NOMO-1 (cell line): ENCODE data around the gene ZNF362.

Experiments used
- DNase-seq, 2 experiments: peaks; one replicate each; lab custom pipeline; 2025; ENCODE audit not compliant: unreplicated experiment in 2 of 2; lab: John Stamatoyannopoulos, UW

The ZNF362 gene

DNA sequence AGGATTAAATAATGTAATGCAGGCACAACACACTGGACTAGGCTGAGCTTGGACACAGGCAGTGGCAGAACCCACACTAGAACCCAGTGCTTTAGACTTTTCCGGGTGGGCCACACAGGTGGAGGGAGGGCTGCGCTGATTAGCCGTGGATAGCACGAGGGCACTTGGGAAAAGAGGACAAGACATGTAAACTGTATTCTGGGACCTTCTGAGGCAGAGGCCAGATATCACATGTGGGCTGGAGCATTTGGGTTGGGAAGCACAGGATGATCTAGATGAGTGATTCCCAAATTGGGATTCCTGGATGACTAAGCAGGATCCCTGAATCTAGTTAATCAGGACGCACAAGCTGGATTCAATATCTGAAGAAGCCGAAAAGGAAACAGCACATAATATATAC is 84.9 kb downstream of the ZNF362 start:
- DNase-seq, result no peak

DNA sequence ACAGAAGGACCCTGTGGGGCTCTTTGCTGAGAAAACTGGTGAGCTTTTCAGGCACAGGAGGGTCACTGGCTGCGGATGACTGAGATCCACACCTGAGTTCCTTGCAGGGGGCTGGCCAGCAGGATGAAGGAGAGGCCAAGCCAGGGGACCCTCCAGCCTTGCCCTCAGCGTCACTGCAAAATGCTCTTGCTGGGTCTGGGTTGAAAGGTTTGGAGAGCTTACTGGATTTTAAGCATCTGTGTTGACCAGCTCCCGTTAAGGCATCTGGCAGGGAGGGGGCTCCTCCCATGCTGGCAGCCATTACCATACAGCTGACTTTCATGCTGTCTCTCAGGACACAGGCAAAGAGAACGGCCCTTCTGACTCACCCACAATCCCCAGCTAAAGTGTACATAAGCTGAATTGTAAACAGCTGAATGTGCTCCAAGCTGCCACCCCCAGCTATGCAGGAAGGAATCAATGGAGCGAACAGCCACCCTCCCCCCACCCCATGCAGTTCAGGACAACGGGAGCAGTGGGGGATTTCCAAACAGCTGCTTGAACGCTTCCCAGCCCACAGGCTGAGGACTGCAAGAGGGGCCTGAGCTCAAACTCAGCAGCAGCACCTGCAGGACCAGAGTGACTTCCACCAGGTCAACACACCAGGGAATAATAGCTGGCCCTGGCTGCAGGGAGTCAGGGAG is 85.9 kb downstream of the ZNF362 start:
- DNase-seq, result no peak

DNA sequence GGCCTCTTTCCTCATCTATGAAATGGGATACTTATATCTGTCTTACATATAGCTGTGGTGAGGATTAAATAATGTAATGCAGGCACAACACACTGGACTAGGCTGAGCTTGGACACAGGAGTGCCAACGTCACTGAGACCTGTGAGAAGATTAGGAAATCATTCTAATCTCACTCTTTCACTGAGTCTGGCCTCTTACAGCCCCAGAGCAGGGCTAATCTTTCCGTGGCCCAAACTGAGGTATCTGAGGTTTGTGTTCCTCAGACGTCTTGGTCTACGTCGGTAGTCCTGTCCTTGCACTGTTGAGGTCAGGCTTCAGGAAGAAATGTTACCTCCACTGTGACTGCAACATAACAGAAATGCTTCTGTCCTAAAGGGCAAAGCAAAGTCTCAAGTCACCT is 87.2 kb downstream of the ZNF362 start:
- no peak for DNase-seq

DNA sequence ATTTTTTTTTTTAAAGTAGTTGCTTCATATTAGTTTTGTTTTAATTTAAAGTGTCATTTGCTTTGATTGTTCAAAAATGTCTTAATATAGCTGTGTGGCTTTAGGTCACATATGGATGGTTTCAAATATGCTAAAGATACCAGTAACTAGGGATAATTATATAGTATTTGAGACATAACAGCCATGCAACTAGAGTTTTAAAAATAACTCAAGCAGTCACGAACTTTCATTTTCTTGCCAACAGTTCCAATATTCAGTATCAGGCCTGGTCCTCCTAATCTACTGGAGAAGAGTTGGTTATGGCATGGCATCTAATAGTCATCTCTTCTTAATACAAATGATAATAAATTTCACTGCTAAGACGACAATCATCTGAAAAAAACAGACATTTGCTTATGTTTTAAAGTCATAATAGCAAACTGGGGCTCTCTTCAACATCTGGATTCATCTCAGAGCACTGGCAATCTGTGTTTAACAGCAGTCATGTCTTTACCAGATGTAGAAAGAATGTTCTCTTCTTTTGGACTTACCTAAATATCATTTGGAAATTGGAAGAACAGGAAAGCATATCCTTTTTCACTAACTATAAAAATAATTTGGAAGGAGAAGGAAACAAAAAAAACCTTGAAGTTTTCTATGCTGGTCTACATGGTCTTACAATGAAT is 88.7 kb downstream of the ZNF362 start:
- DNase-seq, result no peak

DNA sequence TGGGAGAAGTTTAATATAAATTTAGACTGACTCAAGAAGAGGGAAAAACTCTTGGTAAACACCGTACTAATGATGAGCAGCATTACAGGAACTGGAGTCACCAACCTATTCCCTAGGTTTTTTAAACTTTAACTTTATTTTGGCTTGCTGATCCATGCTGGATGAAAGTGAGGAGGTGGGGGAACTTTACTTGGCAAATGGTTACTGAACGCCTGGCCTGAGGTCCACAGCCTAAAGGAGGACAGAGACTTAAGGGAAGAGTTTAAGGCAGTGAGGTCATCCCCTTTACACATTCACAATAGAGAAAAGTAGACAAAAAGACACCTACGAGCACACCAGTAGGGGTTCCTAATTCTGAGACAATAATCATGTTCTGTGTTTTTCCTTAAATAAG is 90.2 kb downstream of the ZNF362 start:
- DNase-seq, result no peak

DNA sequence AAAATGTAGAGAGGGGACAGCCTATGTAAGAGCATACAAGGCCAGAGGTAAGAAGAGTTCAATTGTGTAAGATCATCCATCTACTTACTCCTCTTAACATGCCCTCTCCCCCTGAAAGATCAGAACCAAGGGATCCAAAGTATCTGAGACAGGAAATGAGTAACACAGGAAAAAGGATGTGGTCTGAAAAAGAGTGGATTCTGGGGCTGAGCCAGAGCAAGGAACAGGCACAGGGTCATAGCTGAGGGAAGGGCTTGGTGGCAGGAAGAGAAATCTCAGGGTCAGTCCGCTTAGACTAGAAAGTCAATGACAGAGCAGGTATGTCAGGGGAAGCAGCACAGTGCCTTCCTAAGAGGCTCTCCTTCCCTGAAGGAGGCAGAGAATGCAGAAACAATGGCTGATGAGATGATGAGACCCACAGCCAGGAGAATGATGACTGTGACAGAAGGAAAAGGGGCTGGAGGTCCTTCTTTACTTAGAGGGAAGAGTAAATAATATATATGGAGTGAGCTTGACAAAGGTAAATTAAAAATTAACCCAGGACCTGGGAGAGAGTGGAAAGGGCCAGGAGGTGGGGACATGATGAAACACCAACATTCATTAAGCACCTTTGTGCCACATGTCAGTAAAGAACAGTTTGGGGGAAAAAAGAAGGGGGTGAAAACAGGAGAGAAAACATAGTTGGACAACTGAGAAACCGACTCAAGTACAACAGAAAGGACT is 90.8 kb downstream of the ZNF362 start:
- DNase-seq, result no peak

DNA sequence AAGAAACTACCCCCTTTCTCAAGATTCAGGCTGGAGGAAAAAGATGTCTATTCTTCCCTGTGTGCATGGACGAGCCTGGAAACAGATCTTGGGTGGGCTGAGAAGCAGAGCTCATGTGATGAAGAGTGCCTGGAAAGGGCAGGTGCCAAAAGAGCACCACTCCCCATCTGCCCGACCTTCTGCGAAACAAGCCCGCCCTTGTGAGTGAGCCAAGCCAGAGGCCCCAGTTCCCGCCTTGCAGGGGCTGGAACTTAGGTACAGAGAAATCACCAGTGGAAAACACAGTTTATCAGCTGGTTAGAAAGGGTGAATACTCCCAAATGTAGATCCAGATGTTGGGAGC is 91.3 kb downstream of the ZNF362 start:
- no peak for DNase-seq

DNA sequence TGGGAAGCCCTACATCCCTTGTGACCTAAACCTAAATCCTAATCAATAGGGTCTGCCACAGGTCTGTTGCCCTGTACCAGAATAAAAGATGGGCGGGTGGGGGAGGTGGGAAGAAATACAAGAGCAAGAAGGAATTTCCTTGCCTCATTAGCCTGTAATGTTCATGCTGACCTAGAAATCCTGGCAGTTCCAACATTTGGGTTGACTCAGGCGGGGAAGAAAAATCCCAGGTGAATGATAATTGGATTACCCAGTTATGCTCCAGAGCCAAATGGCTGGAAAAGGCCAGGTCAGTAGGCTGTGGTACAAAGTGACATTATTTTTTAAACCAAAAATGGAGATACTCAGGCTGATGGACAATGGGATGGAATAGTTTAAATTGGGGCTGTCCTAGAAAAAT is 91.9 kb downstream of the ZNF362 start:
- DNase-seq, result no peak

DNA sequence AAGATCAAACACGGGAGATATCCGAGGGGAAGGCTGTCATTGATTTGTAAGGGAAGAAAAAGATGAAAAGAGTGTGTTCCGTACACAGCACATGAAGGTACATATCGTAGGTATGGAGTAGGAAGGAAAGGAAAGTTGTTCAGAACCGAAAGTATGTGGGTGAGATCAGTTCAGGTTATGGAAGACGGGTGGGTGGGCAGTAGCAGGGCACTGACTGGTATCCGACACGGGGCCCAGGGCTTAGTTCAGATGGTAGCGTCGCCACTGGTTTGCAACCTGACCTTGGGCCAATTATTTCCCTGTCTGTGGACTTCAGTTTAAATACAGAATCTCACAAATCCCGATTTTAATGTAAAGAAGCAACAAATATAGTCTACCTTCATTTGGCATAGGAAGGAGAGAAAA is 92.4 kb downstream of the ZNF362 start:
- DNase-seq, result no peak

DNA sequence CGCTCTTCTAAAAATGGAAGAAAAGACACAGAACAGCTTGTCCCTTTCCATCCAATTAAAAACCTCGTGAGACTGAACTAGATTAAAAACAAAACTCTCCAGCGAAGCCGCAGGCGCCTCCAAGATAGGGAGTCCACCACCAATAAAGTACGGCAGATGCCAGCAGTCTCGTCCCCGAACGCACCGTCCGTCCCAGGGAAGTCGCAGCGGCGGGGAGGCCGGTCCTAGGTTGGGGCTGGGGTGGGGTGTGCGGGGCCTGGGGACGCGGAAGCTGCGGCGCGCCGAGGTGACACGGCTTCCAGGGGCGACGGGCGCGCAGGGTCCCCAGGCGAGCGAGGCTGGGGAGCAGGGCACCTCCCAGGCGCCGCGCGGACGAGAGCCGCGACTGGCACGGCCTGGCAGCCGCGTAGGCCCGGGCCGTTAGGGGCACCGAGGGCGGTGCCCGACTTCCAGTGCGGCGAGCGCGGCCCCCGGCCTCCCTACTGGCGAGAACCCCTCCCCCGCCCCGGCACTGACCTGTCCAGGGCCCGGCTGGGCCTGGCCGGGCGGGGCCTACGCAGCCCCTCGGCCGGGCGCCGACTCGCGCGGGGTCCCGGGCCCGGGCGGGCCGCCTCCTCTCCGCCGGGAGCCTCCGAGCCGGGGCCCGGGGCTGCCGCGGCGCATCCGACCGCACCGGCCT is 92.9 kb downstream of the ZNF362 start:
- DNase-seq, result peak; percentile 7 to 30

DNA sequence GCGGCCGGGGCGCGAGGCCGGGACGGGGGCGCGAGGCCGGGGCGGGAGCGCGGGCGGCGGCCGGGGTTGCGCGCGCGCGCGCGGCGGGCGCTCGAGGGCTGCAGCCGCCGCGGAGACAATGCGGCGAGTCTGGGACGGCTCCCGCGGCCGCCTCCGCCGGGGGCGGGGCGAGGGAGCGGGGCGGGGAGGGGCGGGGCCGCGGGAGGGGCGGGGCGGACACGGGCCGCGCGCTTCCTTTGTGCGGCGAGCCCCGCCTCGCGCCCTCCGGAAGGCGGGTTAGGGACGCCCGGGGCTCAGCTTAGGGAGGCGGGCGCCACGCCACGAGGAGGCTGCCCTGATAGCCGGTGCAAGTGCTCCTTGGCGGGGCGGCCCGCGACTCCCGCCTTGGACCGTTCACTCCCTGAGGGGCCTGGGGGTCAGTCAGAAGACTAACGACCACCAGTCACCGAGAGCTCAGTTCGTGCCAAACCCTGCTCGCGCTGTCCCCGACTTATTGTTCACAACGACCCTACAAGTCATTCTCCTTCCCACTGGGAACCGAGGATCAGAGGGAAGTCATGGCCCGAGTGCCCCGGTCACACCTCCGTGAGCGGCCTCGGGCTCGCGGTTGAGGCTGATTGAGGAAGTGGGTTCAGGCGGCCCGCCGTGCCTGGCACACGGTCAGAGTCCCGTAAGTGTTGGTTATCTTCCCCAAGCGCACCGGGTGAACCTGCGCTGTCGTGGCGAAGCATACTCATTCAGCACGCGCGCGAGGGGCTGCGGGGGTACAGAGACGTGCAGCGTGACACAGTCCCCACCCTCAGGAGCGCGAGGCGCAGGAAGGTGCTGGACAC is 93.7 kb downstream of the ZNF362 start:
- peak; percentile 83 to 86 for DNase-seq
